Vagina (tissue), 2 donors: ENCODE data around the gene ZNF592. TPM values are rescaled to one million over a fixed set of nuclear protein-coding genes. Genes with fewer than 3 reads are reported as not detected.

Source experiments
- DNase-seq, 2 donors: peaks; one replicate each; pipeline ENCODE4 v3.0.0-alpha.2; 2017; ENCODE audit errors: extremely low spot score in 2 of 2
- H3K27ac ChIP-seq: fragments of 200-600 bp; sonication (generic); one replicate; pipeline ENCODE4 v1.5.1; 2019
- H3K27me3 ChIP-seq: fragments of 200-600 bp; sonication (generic); one replicate; pipeline ENCODE4 v1.5.1; 2019
- H3K36me3 ChIP-seq, 2 donors: fragments of 200-600 bp; sonication (generic); one replicate each; pipeline ENCODE4 v1.5.1; 2017 to 2019
- H3K4me1 ChIP-seq: fragments of 200-600 bp; sonication (generic); one replicate; pipeline ENCODE4 v1.5.1; 2019
- H3K4me3 ChIP-seq, 2 donors: fragments of 200-600 bp; sonication (generic); 1 replicate in 1 of 2; 2 replicates in 1 of 2; pipeline ENCODE4 v1.5.1; 2016 to 2019
- H3K9me3 ChIP-seq: fragments of 200-600 bp; sonication (generic); one replicate; pipeline ENCODE4 v1.5.1; 2019
- CTCF ChIP-seq, 3 experiments: fragments of 450-650 bp in 2 of 3; fragments of 200-600 bp in 1 of 3; sonication (generic) in 1 of 3; IDR thresholded peaks; one replicate each; pipeline ENCODE4 v1.5.1; 2017 to 2019; ENCODE audit warnings: antibody characterized with exemption in 3 of 3, mild to moderate bottlenecking in 2 of 3, moderate library complexity in 2 of 3
- POLR2A ChIP-seq, 2 donors: fragments of 450-650 bp; IDR thresholded peaks; one replicate each; pipeline ENCODE4 v1.6.1; 2017; ENCODE audit warnings: antibody characterized with exemption in 2 of 2, mild to moderate bottlenecking in 2 of 2, moderate library complexity in 2 of 2
- POLR2AphosphoS5 ChIP-seq, 2 donors: sonication (generic); formaldehyde crosslinking; IDR thresholded peaks; one replicate each; pipeline ENCODE4 v1.9.0; 2017; ENCODE audit warnings: antibody characterized with exemption in 2 of 2, mild to moderate bottlenecking in 2 of 2, low read depth in 1 of 2; ENCODE audit not compliant: insufficient read depth in 1 of 2
- intact Hi-C: fragments of 100-400 bp; cut with DNase I; formaldehyde crosslinking; loops from one replicate; pipeline ENCODE4 v1.15.1; 2023
- total RNA-seq: library from RNA; depleted of rRNA; stranded (reverse); fragments of >200 nt; gene quantifications from one replicate; pipeline ENCODE4 v1.2.3, GENCODE V29; 2016

Gene ZNF592
- total RNA-seq, 1 donor from 2014 or later, result 21.6 TPM

GRCh38 chr15:84721371-84721770 is 27.0 kb upstream of the ZNF592 start:
- DNase-seq, result no peak
- Histone ChIP-seq H3K27ac (no peak overlapping the region), H3K4me1 (peaks cover 10% of the 10 kb centered on the region), H3K9me3 (no peaks in the 10 kb centered on the region), H3K27me3 (no peaks in the 10 kb centered on the region), H3K4me3 (no peak overlapping the region), H3K36me3 (no peaks in the 10 kb centered on the region)
- intact Hi-C loops, result no loop called here
- no peak for TF ChIP-seq POLR2AphosphoS5 (IDR thresholded peaks at IDR 0.05; ENCODE audit: insufficient read depth in 1 of 2, low read depth in 1 of 2)
- TF ChIP-seq POLR2A (IDR thresholded peaks at IDR 0.05), result no peak
- no peak for TF ChIP-seq CTCF (IDR thresholded peaks at IDR 0.05)

- TF ChIP-seq POLR2A (IDR thresholded peaks at IDR 0.05), result no peak
- TF ChIP-seq POLR2AphosphoS5 (IDR thresholded peaks at IDR 0.05; ENCODE audit: insufficient read depth in 1 of 2, low read depth in 1 of 2), result no peak
- intact Hi-C loops, result no loop called here
These were observed 25.8 kb upstream of the ZNF592 start for GRCh38 chr15:84722628-84723027.

GRCh38 chr15:84725001-84725491 is 23.3 kb upstream of the ZNF592 start:
- H3K27me3 ChIP-seq, result no peaks in the 10 kb centered on the region
- intact Hi-C loops, result no loop called here
- H3K4me3 ChIP-seq, result no peak overlapping the region
- no peak for DNase-seq
- H3K36me3 ChIP-seq, result no peaks in the 10 kb centered on the region
- H3K4me1 ChIP-seq, result no peaks in the 10 kb centered on the region
- H3K9me3 ChIP-seq, result no peaks in the 10 kb centered on the region
- TF ChIP-seq POLR2AphosphoS5 (IDR thresholded peaks at IDR 0.05; ENCODE audit: insufficient read depth in 1 of 2, low read depth in 1 of 2), result no peak
- TF ChIP-seq CTCF (IDR thresholded peaks at IDR 0.05), result no peak
- no peak for TF ChIP-seq POLR2A (IDR thresholded peaks at IDR 0.05)
- no peak overlapping the region for H3K27ac ChIP-seq

More at GRCh38 chr15:84722628-84723027, 25.8 kb upstream of the ZNF592 start:
- no peak overlapping the region for H3K27ac ChIP-seq
- no peaks in the 10 kb centered on the region for H3K9me3 ChIP-seq
- no peak overlapping the region for H3K4me3 ChIP-seq
- H3K27me3 ChIP-seq, result no peaks in the 10 kb centered on the region
- no peaks in the 10 kb centered on the region for H3K36me3 ChIP-seq
- peaks cover 2% of the 10 kb centered on the region for H3K4me1 ChIP-seq
- no peak for DNase-seq

GRCh38 chr15:84727429-84727828 is 21.0 kb upstream of the ZNF592 start:
- no peaks in the 10 kb centered on the region for H3K9me3 ChIP-seq
- H3K27me3 ChIP-seq, result no peaks in the 10 kb centered on the region
- no peaks in the 10 kb centered on the region for H3K4me1 ChIP-seq
- H3K4me3 ChIP-seq, result no peak overlapping the region
- no peak overlapping the region for H3K27ac ChIP-seq
- H3K36me3 ChIP-seq, result no peaks in the 10 kb centered on the region
- TF ChIP-seq CTCF (IDR thresholded peaks at IDR 0.05) (no peak), POLR2AphosphoS5 (IDR thresholded peaks at IDR 0.05; ENCODE audit: insufficient read depth in 1 of 2, low read depth in 1 of 2) (no peak), POLR2A (IDR thresholded peaks at IDR 0.05) (no peak)
- DNase-seq, result no peak
- intact Hi-C loops, result no loop called here

GRCh38 chr15:84731774-84732173 is 16.6 kb upstream of the ZNF592 start:
- no peak for TF ChIP-seq POLR2AphosphoS5 (IDR thresholded peaks at IDR 0.05; ENCODE audit: insufficient read depth in 1 of 2, low read depth in 1 of 2)
- TF ChIP-seq CTCF (IDR thresholded peaks at IDR 0.05), result no peak
- no peak for TF ChIP-seq POLR2A (IDR thresholded peaks at IDR 0.05)
- Histone ChIP-seq H3K4me3 (no peak overlapping the region), H3K9me3 (no peaks in the 10 kb centered on the region), H3K27me3 (no peaks in the 10 kb centered on the region), H3K36me3 (no peaks in the 10 kb centered on the region), H3K27ac (no peak overlapping the region), H3K4me1 (no peaks in the 10 kb centered on the region)
- DNase-seq, result no peak
- intact Hi-C loops, result no loop called here
